ENCODE results near the gene TMEM187.
A peak's percentile ranks its signal among the peaks of the same experiment; 100 is the strongest.

GRCh38 chrX:153922932-153923857, 49.4 kb upstream of the TMEM187 start:
- TF ChIP-seq, protein P1, sequence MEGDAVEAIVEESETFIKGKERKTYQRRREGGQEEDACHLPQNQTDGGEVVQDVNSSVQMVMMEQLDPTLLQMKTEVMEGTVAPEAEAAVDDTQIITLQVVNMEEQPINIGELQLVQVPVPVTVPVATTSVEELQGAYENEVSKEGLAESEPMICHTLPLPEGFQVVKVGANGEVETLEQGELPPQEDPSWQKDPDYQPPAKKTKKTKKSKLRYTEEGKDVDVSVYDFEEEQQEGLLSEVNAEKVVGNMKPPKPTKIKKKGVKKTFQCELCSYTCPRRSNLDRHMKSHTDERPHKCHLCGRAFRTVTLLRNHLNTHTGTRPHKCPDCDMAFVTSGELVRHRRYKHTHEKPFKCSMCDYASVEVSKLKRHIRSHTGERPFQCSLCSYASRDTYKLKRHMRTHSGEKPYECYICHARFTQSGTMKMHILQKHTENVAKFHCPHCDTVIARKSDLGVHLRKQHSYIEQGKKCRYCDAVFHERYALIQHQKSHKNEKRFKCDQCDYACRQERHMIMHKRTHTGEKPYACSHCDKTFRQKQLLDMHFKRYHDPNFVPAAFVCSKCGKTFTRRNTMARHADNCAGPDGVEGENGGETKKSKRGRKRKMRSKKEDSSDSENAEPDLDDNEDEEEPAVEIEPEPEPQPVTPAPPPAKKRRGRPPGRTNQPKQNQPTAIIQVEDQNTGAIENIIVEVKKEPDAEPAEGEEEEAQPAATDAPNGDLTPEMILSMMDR (IDR thresholded peaks at IDR 0.05), result peak; percentile 49
- TF ChIP-seq RAD21 (conservative IDR thresholded peaks at IDR 0.05 in 1 of 2, IDR thresholded peaks at IDR 0.05 in 1 of 2) (peak in 1 of 2 experiments; percentile 26; a peak in 1 of 5 replicates), KDM5A (IDR thresholded peaks at IDR 0.05) (no peak), EP300 (IDR thresholded peaks at IDR 0.05) (no peak), POLR2A (IDR thresholded peaks at IDR 0.05; ENCODE audit: low read length) (no peak), MYC (IDR thresholded peaks at IDR 0.05; ENCODE audit: borderline replicate concordance, low read length) (no peak)

Data from A549 (cell line).